ENCODE measurements around the gene C15orf61.

The C15orf61 gene

GRCh38 chr15:67515090-67515489, 5.8 kb upstream of the C15orf61 start:
- DNase-seq: no peak

GRCh38 chr15:67515557-67515956, 5.4 kb upstream of the C15orf61 start:
- DNase-seq: no peak

- DNase-seq: peak; percentile 60
Observed at GRCh38 chr15:67520321-67521028, 456 bp upstream of the C15orf61 start.

- peak; percentile 38 for DNase-seq
Observed at GRCh38 chr15:67521783-67522568, 1.0 kb downstream of the C15orf61 start.

- DNase-seq: no peak
Observed at GRCh38 chr15:67523330-67523729, 2.4 kb downstream of the C15orf61 start.

- DNase-seq: no peak
Observed at GRCh38 chr15:67524235-67524634, 3.3 kb downstream of the C15orf61 start.

GRCh38 chr15:67528513-67528912, 7.6 kb downstream of the C15orf61 start:
- DNase-seq: no peak

- DNase-seq: peak; percentile 14
Observed at GRCh38 chr15:67531379-67531914, 10.5 kb downstream of the C15orf61 start.

GRCh38 chr15:67533873-67534272, 12.9 kb downstream of the C15orf61 start:
- DNase-seq: no peak

GRCh38 chr15:67534360-67534759, 13.4 kb downstream of the C15orf61 start:
- no peak for DNase-seq

- no peak for DNase-seq
Observed at GRCh38 chr15:67537771-67538170, 16.8 kb downstream of the C15orf61 start.

GRCh38 chr15:67542420-67543347, 21.8 kb downstream of the C15orf61 start, which contains the start of gene MAP2K5:
MAP2K5 (plus strand) TSS chr15:67542703; CDS start chr15:67543336, 633 bp downstream.
- peak; percentile 93 for DNase-seq

GRCh38 chr15:67543348-67543718, 22.4 kb downstream of the C15orf61 start:
- peak; percentile 13 for DNase-seq

GRCh38 chr15:67544475-67544874, 23.5 kb downstream of the C15orf61 start:
- DNase-seq: no peak

- DNase-seq: no peak
Observed at GRCh38 chr15:67545864-67546263, 24.9 kb downstream of the C15orf61 start.

GRCh38 chr15:67547064-67547463, 26.1 kb downstream of the C15orf61 start:
- DNase-seq: no peak

GRCh38 chr15:67547836-67548235, 26.9 kb downstream of the C15orf61 start:
- DNase-seq: no peak

- DNase-seq: no peak
Observed at GRCh38 chr15:67548236-67548852, 27.4 kb downstream of the C15orf61 start.

- DNase-seq: peak; percentile 28
Observed at GRCh38 chr15:67548862-67549651, 28.1 kb downstream of the C15orf61 start.

- DNase-seq: no peak
Observed at GRCh38 chr15:67549736-67550135, 28.8 kb downstream of the C15orf61 start.

GRCh38 chr15:67550522-67550921, 29.6 kb downstream of the C15orf61 start:
- no peak for DNase-seq
